ENCODE measurements around the gene NRG3. TPM values are rescaled to one million over a fixed set of nuclear protein-coding genes. Genes with fewer than 3 reads are reported as not detected.

The NRG3 gene
- total and polyA plus RNA-seq, 2 of the 8 experiments (the other 6 are each of a cell fraction or from before 2014, with no cell fraction given): 4.2 to 5.0 TPM

DNA sequence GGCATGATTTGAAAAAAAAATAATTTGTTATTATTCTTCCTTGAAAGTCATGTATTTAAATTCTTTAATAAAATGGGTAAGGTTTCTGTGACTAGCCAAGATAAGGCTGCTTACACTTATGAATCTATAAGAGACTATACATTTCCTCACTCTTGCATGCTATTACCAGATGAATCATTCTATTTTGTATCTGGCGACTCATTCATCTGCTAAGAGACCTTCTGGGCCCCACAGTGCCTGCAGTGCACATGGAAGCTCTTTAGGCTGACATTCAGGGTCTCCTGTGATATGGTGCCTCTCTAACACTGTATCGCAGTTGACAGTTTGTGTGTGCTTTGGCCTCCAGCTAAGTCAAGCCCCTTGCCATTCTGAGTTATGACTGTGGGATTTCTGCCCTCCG lies 121.9 kb downstream of the NRG3 start (continued):
- no peak for TF ChIP-seq EZH2 (IDR thresholded peaks at IDR 0.05; ENCODE audit: low read depth, low read length, severe bottlenecking)
- TF ChIP-seq POU5F1 (IDR thresholded peaks at IDR 0.05; ENCODE audit: low read depth, low read length): no peak
- no peak for TF ChIP-seq CEBPB (IDR thresholded peaks at IDR 0.05; ENCODE audit: low read depth, low read length)
- TF ChIP-seq RNF2 (IDR thresholded peaks at IDR 0.05; ENCODE audit: borderline replicate concordance, low read depth, low read length, missing control alignments, poor library complexity, severe bottlenecking): no peak
- TF ChIP-seq, protein P1, sequence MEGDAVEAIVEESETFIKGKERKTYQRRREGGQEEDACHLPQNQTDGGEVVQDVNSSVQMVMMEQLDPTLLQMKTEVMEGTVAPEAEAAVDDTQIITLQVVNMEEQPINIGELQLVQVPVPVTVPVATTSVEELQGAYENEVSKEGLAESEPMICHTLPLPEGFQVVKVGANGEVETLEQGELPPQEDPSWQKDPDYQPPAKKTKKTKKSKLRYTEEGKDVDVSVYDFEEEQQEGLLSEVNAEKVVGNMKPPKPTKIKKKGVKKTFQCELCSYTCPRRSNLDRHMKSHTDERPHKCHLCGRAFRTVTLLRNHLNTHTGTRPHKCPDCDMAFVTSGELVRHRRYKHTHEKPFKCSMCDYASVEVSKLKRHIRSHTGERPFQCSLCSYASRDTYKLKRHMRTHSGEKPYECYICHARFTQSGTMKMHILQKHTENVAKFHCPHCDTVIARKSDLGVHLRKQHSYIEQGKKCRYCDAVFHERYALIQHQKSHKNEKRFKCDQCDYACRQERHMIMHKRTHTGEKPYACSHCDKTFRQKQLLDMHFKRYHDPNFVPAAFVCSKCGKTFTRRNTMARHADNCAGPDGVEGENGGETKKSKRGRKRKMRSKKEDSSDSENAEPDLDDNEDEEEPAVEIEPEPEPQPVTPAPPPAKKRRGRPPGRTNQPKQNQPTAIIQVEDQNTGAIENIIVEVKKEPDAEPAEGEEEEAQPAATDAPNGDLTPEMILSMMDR (IDR thresholded peaks at IDR 0.05; ENCODE audit: control extremely low read depth in 1 of 3, insufficient read depth in 1 of 3, low read depth in 1 of 3, low read length in 3 of 3): no peak
- no peak for TF ChIP-seq HDAC6 (IDR thresholded peaks at IDR 0.05; ENCODE audit: low read depth, low read length)
